HG02588 (cell line): ENCODE measurements around the gene SVEP1.
"Not testable (repeated sequence)": the region's sequence is repeated elsewhere in the genome, so short reads cannot be mapped to it uniquely, and the experiment has no call there.

Experiments
- ATAC-seq: cut with Tn5 transposase; IDR thresholded peaks from one replicate; pipeline ENCODE4 v1.9.1; 2021; ENCODE audit warnings: mild to moderate bottlenecking, moderate library complexity; ENCODE audit not compliant: unreplicated experiment

SVEP1 gene

GRCh38 chr9:110451726-110452125, 127.8 kb downstream of the SVEP1 start:
- no peak for ATAC-seq

- no peak for ATAC-seq
These were observed 132.1 kb downstream of the SVEP1 start for GRCh38 chr9:110447476-110447875.

- ATAC-seq = no peak
These were observed 133.4 kb downstream of the SVEP1 start for GRCh38 chr9:110446171-110446570.

DNA sequence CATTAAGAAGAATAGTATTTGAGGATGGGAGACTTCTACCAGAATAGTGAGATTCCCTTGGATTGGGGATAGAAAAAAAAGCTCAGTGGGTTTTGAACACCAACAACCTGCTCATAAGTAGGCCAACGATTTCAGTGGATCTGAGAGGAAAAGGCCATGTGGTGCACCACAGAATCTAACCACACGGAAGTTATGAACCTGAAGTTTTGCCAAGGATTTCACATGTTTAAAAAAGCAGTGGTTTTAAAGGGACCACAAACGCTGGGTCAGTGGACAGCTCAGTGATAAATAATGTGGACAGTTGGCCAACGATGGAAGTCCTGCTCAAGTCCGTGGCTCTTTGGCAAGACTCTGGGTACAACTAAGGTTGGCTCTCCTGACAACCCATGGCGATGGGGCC, 134.6 kb downstream of the SVEP1 start:
- no peak for ATAC-seq

DNA sequence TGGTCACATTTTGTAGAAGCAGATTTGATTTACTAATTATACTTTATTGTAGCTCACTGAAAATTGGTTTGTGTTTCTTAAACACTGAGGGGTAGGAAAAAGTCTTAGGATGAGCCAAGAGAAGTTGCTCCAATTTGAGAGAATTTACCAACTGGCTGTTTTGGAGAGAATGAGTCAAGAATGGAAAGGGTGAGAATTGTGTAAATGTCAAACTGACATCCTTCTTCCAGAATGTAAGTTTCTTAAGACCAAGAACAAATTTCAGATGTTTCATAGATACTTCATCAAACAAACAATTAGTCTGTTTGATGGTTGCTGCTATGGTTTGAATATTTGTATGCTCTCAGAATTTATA, 135.7 kb downstream of the SVEP1 start:
- no peak for ATAC-seq

GRCh38 chr9:110443146-110443865, 136.2 kb downstream of the SVEP1 start:
- no peak for ATAC-seq

DNA sequence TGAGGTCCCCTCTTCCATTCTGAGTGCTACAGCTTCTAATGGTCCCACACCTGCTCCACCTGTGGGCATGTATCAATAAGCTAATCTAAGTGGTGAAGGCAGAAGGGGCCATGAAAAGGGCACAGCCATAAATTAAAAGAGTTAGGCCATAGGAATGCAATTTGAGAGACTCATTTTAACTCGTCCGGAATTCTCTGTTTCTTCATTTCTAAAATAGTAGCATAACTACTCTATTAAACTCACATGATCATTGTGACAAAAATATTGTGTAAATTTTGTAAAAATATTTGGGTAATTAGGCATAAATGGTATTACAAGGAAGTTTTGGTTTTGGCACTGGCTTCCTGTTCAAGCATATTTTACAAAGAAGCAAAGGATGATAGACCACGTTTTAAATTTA, 138.7 kb downstream of the SVEP1 start:
- no peak for ATAC-seq

DNA sequence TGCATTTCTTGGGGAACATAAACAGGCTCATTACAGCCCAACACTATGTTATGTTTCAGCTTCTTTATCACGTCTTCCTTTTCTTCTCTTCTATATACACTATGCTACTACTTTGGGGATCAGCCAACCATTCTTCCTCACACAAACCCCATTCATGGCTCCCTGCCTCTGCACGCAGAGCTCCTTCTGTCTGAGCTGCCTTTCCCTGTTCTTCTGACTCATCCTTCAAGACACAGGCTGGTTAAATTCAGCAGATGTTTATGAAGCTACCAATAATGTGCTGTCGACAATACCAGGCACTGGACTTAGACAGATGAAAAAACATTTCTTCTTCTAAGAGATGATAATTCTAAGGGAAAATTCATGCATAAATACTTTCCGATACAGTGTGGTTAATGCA, 139.4 kb downstream of the SVEP1 start:
- ATAC-seq = no peak

DNA sequence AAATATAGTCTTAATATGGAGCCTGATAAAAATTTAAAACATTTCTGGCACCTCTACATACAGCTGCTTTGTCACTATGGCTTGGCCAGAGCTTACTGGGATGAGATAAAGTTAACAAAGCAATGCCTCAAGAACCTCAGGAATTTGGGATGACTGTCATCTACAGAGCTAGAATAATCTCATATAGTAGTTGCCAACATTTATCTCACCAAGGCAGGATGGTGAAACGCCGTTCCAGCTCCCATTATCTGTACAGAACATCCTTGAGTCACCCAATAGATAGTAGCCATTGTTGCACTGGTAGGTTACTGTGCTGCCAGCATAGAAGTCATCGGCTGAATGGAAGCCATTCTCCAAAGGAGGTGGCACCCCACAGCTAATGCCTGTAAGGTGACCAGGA, 147.3 kb downstream of the SVEP1 start:
- no peak for ATAC-seq

DNA sequence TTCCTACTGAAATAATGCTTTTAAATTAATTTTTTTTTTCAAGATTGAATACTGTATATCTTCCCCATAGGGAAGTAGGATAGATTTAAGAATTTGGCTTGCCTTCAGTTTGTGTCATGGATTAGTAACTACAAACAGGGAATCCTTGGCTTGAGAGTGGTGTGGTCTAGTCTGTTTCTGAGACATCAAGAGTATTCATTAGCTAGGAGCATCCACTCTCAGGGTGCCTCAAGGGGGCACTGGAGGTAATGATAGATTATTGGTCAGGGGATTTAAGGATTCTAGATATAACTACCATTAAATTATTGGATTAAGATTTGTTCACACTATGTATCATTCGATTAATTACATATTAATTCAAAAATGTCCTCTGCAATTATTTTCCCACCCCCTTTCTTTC, 150.1 kb downstream of the SVEP1 start:
- no peak for ATAC-seq

GRCh38 chr9:110427497-110428104, 151.9 kb downstream of the SVEP1 start:
- peak; percentile 60 for ATAC-seq

DNA sequence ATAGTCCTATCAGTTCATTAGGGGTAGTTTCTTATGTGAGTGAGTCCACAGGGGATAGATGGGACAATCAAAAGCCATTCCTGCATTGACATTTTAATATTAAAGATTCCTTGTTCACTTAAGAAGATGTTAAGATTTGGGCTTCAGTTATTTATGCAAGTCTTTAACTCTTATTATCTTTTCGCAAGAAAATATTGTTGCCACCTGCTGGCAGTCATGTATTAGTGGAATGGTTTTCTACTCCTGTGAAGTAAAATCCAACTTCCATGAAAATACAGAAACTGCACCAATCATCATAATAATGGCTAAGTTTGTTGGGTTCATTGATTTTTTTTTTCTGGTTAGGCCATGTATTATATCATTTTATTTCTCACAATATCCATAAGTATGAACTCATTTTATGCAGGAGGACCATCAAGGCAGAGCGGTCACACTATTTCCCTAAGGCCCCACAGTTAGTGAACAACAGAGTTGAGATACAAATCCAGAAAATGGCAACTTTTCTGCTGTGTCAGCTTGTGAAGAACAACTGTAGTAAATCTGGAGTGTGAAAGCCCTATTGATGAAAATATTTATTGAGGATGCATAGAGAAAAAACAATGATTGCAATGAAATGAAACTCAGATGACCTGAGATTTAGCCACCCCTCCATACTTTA, 153.4 kb downstream of the SVEP1 start:
- no peak for ATAC-seq

- ATAC-seq = no peak
These were observed 165.1 kb downstream of the SVEP1 start for GRCh38 chr9:110414471-110414870.

- no peak for ATAC-seq
These were observed 168.6 kb downstream of the SVEP1 start for GRCh38 chr9:110410961-110411360.

DNA sequence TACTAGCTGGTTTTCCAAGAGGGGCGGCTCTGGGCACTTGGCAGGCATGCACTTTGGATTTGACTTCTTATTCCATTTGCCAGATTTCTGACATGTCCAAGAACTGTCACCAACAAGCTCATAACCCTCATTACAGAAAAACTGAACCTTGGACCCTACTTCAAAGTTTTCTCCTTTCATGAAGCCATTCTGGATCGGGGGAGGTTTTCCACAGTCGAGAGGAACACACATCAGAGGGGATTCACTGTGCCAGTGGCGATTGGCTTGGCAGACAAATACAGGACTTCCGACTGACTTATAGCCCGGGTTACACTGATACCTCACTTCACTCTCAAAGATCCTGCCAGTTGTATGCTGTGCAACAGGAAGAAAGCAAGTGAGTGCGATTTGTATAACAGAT, 170.9 kb downstream of the SVEP1 start:
- no peak for ATAC-seq

DNA sequence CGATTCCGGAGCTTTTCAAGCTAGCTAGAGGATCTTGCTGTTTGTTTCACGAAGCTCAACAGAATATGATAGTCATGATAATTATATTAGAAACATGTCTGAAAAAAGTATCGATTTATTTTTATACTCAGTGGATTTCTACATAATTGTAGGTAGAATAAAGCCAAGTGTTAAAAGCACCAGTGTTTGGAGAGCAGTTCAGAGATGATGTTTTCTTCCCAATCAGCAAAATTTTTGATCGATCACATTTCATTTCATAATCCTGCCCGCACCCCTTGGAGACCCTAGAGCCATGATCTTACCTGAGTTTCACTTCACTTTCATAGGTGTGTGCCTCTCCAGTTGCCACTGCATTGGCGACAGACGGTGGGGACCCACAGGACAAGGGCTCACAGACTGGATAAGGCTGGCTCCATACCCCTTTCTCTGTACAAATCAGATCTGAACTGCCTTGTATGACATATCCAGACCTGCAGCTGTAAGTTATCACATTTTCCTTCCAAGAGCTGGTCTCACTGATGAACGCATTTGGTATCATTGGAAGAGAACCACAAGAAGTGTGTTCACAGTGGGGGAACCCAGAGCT, 173.6 kb downstream of the SVEP1 start:
- no peak for ATAC-seq

GRCh38 chr9:110404473-110404872, 175.1 kb downstream of the SVEP1 start:
- no peak for ATAC-seq

DNA sequence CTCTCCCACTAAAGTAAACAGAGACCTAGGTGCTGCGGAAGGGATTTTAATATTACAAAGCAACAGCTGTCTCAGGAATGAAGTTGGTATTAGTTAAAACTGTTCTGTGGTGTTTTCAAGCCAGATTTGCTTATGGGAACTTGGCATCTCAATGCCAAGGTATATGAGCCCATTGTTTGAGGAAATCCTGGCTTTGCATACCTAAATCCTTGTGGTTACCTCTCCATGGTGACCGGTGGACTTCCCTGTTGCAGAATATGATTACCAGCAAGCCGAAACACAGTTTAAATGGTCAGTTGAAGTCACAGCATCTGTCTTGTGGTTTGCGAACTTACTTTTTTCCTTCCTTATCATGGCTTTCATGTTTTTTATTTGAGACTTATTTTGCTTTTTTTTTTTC, 179.6 kb downstream of the SVEP1 start:
- no peak for ATAC-seq

DNA sequence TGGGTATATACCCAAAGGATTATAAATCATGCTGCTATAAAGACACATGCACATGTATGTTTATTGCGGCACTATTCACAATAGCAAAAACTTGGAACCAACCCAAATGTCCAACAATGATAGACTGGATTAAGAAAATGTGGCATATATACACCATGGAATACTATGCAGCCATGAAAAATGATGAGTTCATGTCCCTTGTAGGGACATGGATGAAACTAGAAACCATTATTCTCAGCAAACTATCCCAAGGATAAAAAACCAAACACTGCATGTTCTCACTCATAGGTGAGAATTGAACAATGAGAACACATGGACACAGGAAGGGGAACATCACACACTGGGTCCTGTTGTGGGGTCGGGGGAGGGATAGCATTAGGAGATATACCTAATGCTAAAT, 180.5 kb downstream of the SVEP1 start:
- ATAC-seq = not testable (repeated sequence)

DNA sequence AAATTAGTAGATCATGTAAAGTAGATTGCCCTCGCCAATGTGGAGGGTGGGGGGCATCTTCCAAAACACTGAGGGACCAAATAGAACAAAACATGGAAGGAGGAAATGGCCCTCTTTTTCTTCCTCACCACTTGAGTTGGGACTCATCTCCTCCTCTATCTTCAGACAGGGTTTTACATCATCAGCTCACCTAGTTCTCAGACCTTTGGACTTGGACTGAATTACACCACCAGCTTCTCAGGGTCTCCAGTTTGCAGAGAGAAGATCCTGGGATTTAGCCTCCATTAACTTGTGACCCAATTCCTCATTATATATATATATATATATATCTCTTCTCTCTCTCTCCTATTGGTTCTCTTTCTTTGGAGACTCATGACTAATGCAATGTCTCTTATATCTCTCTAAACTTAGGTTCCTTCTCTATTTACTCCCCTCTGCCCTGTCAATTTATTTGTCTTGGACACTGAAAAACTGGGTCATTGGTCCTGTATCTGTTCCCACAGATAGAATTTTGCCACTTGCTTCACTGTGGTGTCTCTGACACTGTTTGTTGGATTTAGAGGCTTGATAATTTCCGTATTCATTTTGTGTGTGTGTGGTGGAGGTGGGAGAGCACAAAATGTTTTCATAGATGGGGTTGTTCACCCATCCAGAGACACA, 187.6 kb downstream of the SVEP1 start:
- no peak for ATAC-seq

GRCh38 chr9:110389148-110389750, 190.3 kb downstream of the SVEP1 start:
- ATAC-seq = no peak
